ENCODE results near the gene C17orf58.
"Not testable (repeated sequence)": the region's sequence is repeated elsewhere in the genome, so short reads cannot be mapped to it uniquely, and the experiment has no call there.

The C17orf58 gene

GRCh38 chr17:68019675-68020408, 23.6 kb upstream of the C17orf58 start:
- H3K9ac ChIP-seq (ENCODE audit: low read length) = peak overlapping the region; percentile 80
- peak overlapping the region; percentile 78 for H3K4me3 ChIP-seq (ENCODE audit: low read length)
- no peaks in the 10 kb centered on the region for H3K4me1 ChIP-seq (ENCODE audit: control insufficient read depth, insufficient read depth, low read length)
- H3K9me3 ChIP-seq (ENCODE audit: control insufficient read depth, low read length) = no peaks in the 10 kb centered on the region
- H3K36me3 ChIP-seq (ENCODE audit: control insufficient read depth, insufficient read depth, low read length) = no peaks in the 10 kb centered on the region
- no peaks in the 10 kb centered on the region for H3K27me3 ChIP-seq (ENCODE audit: control insufficient read depth, insufficient read depth, low read length)

GRCh38 chr17:68019336-68019674, 23.0 kb upstream of the C17orf58 start:
- Histone ChIP-seq H3K27me3 (ENCODE audit: control insufficient read depth, insufficient read depth, low read length) (no peaks in the 10 kb centered on the region), H3K9me3 (ENCODE audit: control insufficient read depth, low read length) (no peaks in the 10 kb centered on the region), H3K4me3 (ENCODE audit: low read length) (no peak overlapping the region), H3K4me1 (ENCODE audit: control insufficient read depth, insufficient read depth, low read length) (no peaks in the 10 kb centered on the region), H3K9ac (ENCODE audit: low read length) (no peak overlapping the region), H3K36me3 (ENCODE audit: control insufficient read depth, insufficient read depth, low read length) (no peaks in the 10 kb centered on the region)

GRCh38 chr17:68018493-68018892, 22.2 kb upstream of the C17orf58 start:
- H3K36me3 ChIP-seq (ENCODE audit: control insufficient read depth, insufficient read depth, low read length); H3K9ac ChIP-seq (ENCODE audit: low read length); H3K4me3 ChIP-seq (ENCODE audit: low read length); H3K4me1 ChIP-seq (ENCODE audit: control insufficient read depth, insufficient read depth, low read length); H3K27me3 ChIP-seq (ENCODE audit: control insufficient read depth, insufficient read depth, low read length); H3K9me3 ChIP-seq (ENCODE audit: control insufficient read depth, low read length): not testable (repeated sequence)

- Histone ChIP-seq H3K4me3 (ENCODE audit: low read length) (no peak overlapping the region), H3K4me1 (ENCODE audit: control insufficient read depth, insufficient read depth, low read length) (no peaks in the 10 kb centered on the region), H3K27me3 (ENCODE audit: control insufficient read depth, insufficient read depth, low read length) (no peaks in the 10 kb centered on the region), H3K36me3 (ENCODE audit: control insufficient read depth, insufficient read depth, low read length) (no peaks in the 10 kb centered on the region), H3K9me3 (ENCODE audit: control insufficient read depth, low read length) (no peaks in the 10 kb centered on the region), H3K9ac (ENCODE audit: low read length) (no peak overlapping the region)
These were observed 20.6 kb upstream of the C17orf58 start for GRCh38 chr17:68016838-68017237.

GRCh38 chr17:68015081-68015723, 18.9 kb upstream of the C17orf58 start:
- Histone ChIP-seq H3K4me3 (ENCODE audit: low read length) (no peak overlapping the region), H3K27me3 (ENCODE audit: control insufficient read depth, insufficient read depth, low read length) (no peaks in the 10 kb centered on the region), H3K36me3 (ENCODE audit: control insufficient read depth, insufficient read depth, low read length) (no peaks in the 10 kb centered on the region), H3K4me1 (ENCODE audit: control insufficient read depth, insufficient read depth, low read length) (no peaks in the 10 kb centered on the region), H3K9me3 (ENCODE audit: control insufficient read depth, low read length) (no peaks in the 10 kb centered on the region), H3K9ac (ENCODE audit: low read length) (no peak overlapping the region)

GRCh38 chr17:68013385-68013784, 17.1 kb upstream of the C17orf58 start:
- Histone ChIP-seq H3K4me3 (ENCODE audit: low read length) (no peak overlapping the region), H3K4me1 (ENCODE audit: control insufficient read depth, insufficient read depth, low read length) (no peaks in the 10 kb centered on the region), H3K9ac (ENCODE audit: low read length) (no peak overlapping the region), H3K9me3 (ENCODE audit: control insufficient read depth, low read length) (no peaks in the 10 kb centered on the region), H3K36me3 (ENCODE audit: control insufficient read depth, insufficient read depth, low read length) (no peaks in the 10 kb centered on the region), H3K27me3 (ENCODE audit: control insufficient read depth, insufficient read depth, low read length) (no peaks in the 10 kb centered on the region)

- H3K27me3 ChIP-seq (ENCODE audit: control insufficient read depth, insufficient read depth, low read length) = no peaks in the 10 kb centered on the region
- no peaks in the 10 kb centered on the region for H3K36me3 ChIP-seq (ENCODE audit: control insufficient read depth, insufficient read depth, low read length)
- H3K4me1 ChIP-seq (ENCODE audit: control insufficient read depth, insufficient read depth, low read length) = no peaks in the 10 kb centered on the region
- no peaks in the 10 kb centered on the region for H3K9me3 ChIP-seq (ENCODE audit: control insufficient read depth, low read length)
- no peak overlapping the region for H3K9ac ChIP-seq (ENCODE audit: low read length)
- no peak overlapping the region for H3K4me3 ChIP-seq (ENCODE audit: low read length)
These were observed 15.0 kb upstream of the C17orf58 start for GRCh38 chr17:68011199-68011665.

- Histone ChIP-seq H3K27me3 (ENCODE audit: control insufficient read depth, insufficient read depth, low read length) (no peaks in the 10 kb centered on the region), H3K4me3 (ENCODE audit: low read length) (no peak overlapping the region), H3K36me3 (ENCODE audit: control insufficient read depth, insufficient read depth, low read length) (no peaks in the 10 kb centered on the region), H3K4me1 (ENCODE audit: control insufficient read depth, insufficient read depth, low read length) (no peaks in the 10 kb centered on the region), H3K9ac (ENCODE audit: low read length) (no peak overlapping the region), H3K9me3 (ENCODE audit: control insufficient read depth, low read length) (no peaks in the 10 kb centered on the region)
These were observed 10.5 kb upstream of the C17orf58 start for GRCh38 chr17:68006797-68007196.

- Histone ChIP-seq H3K4me1 (ENCODE audit: control insufficient read depth, insufficient read depth, low read length) (no peaks in the 10 kb centered on the region), H3K4me3 (ENCODE audit: low read length) (no peak overlapping the region), H3K9me3 (ENCODE audit: control insufficient read depth, low read length) (no peaks in the 10 kb centered on the region), H3K9ac (ENCODE audit: low read length) (no peak overlapping the region), H3K27me3 (ENCODE audit: control insufficient read depth, insufficient read depth, low read length) (no peaks in the 10 kb centered on the region), H3K36me3 (ENCODE audit: control insufficient read depth, insufficient read depth, low read length) (no peaks in the 10 kb centered on the region)
These were observed 7.9 kb upstream of the C17orf58 start for GRCh38 chr17:68004201-68004600.

GRCh38 chr17:67999291-67999911, 3.1 kb upstream of the C17orf58 start:
- no peak overlapping the region for H3K9ac ChIP-seq (ENCODE audit: low read length)
- no peak overlapping the region for H3K4me3 ChIP-seq (ENCODE audit: low read length)
- peaks cover 10% of the 10 kb centered on the region for H3K4me1 ChIP-seq (ENCODE audit: control insufficient read depth, insufficient read depth, low read length)

GRCh38 chr17:67998466-67998865, 2.2 kb upstream of the C17orf58 start:
- Histone ChIP-seq H3K9me3 (ENCODE audit: control insufficient read depth, low read length) (no peaks in the 10 kb centered on the region), H3K27me3 (ENCODE audit: control insufficient read depth, insufficient read depth, low read length) (peaks cover 15% of the 10 kb centered on the region), H3K4me3 (ENCODE audit: low read length) (no peak overlapping the region), H3K4me1 (ENCODE audit: control insufficient read depth, insufficient read depth, low read length) (peaks cover 10% of the 10 kb centered on the region), H3K9ac (ENCODE audit: low read length) (no peak overlapping the region), H3K36me3 (ENCODE audit: control insufficient read depth, insufficient read depth, low read length) (no peaks in the 10 kb centered on the region)

More at GRCh38 chr17:67999291-67999911, 3.1 kb upstream of the C17orf58 start:
- Histone ChIP-seq H3K27me3 (ENCODE audit: control insufficient read depth, insufficient read depth, low read length) (peaks cover 15% of the 10 kb centered on the region), H3K36me3 (ENCODE audit: control insufficient read depth, insufficient read depth, low read length) (no peaks in the 10 kb centered on the region), H3K9me3 (ENCODE audit: control insufficient read depth, low read length) (no peaks in the 10 kb centered on the region)

- Histone ChIP-seq H3K27me3 (ENCODE audit: control insufficient read depth, insufficient read depth, low read length) (peaks cover 15% of the 10 kb centered on the region), H3K4me1 (ENCODE audit: control insufficient read depth, insufficient read depth, low read length) (peaks cover 10% of the 10 kb centered on the region), H3K36me3 (ENCODE audit: control insufficient read depth, insufficient read depth, low read length) (no peaks in the 10 kb centered on the region), H3K9me3 (ENCODE audit: control insufficient read depth, low read length) (no peaks in the 10 kb centered on the region), H3K4me3 (ENCODE audit: low read length) (peak overlapping the region; percentile 28), H3K9ac (ENCODE audit: low read length) (peak overlapping the region; percentile 54)
These were observed 552 bp downstream of the C17orf58 start for GRCh38 chr17:67995570-67996263.

Measured in mucosa of stomach (tissue), 1 donor.